HG03139 (cell line): ENCODE results near the gene UCMA.
"Not testable (repeated sequence)": the region's sequence is repeated elsewhere in the genome, so short reads cannot be mapped to it uniquely, and the experiment has no call there.

Experiments used
- ATAC-seq: cut with Tn5 transposase; IDR thresholded peaks from one replicate; pipeline ENCODE4 v1.9.1; 2021; ENCODE audit not compliant: unreplicated experiment

UCMA gene

GRCh38 chr10:13234736-13235135 lies 562 bp upstream of the UCMA start:
- ATAC-seq = not testable (repeated sequence)

- ATAC-seq = no peak
Observed at GRCh38 chr10:13233358-13233757, 816 bp downstream of the UCMA start.

DNA sequence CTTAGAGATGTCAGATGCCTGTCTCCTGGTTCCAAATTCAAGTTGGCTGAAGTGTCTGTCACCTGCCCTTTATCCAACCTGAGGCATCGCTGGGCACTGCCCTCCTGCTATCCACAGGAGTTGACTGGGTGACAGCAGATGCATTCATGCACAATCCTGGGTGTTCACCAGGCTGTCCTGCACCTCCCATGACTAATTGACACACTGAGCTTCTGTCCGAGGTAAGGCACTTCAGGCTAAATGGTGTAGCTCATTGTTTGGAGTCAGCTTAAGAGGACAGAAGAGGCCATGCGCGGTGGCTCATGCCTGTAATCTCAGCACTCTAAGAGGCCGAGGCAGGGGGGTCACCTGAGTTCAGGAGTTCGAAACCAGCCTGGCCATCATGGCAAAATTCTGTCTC lies 2.4 kb downstream of the UCMA start:
- ATAC-seq = no peak

GRCh38 chr10:13231190-13231589 lies 3.0 kb downstream of the UCMA start:
- ATAC-seq = no peak

DNA sequence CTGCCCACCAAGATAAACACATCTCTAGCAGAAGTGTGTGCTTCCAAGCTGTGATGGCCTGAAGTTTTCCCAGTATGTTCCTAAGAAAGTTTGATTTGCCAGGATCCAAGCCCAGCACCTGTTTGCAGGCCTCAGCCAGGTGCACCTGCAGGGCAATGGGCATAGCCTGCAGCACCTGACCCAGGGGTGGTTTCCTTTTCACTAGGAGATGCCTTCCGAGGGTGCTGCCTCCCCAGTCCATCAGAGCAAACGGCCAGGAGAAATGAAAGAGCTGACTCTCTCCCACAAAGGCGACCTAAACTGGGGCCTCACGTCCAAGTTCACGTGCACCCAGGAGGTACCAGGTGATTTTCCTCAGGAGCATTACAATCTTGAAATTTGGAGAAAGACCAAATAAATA lies 7.1 kb downstream of the UCMA start:
- no peak for ATAC-seq

- no peak for ATAC-seq
Observed at GRCh38 chr10:13225601-13226000, 8.6 kb downstream of the UCMA start.

- no peak for ATAC-seq
Observed at GRCh38 chr10:13224210-13224995, 9.8 kb downstream of the UCMA start.

GRCh38 chr10:13223241-13223640 lies 10.9 kb downstream of the UCMA start:
- no peak for ATAC-seq

DNA sequence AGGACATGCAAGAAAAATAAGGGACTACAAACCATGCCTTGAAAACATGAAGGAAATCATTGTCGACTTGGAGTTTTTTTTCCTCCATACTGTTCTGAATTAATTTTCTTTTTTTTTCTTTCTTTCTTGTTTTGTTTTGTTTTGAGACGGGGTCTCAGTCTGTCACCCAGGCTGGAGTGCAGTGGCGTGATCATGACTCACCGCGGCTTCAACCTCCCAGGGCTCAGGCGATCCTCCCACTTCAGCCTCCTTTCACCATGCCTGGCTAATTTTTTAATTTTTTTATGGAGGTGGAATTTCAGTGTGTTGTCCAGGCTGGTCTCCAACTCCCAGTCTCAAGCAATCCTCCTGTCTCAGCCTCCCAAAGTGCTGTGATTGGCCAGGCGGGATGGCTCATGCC lies 11.6 kb downstream of the UCMA start:
- ATAC-seq = no peak

- ATAC-seq = no peak
Observed at GRCh38 chr10:13222151-13222550, 12.0 kb downstream of the UCMA start.

GRCh38 chr10:13221572-13221971 lies 12.6 kb downstream of the UCMA start:
- ATAC-seq = no peak

- ATAC-seq = no peak
Observed at GRCh38 chr10:13219685-13220670, 14.2 kb downstream of the UCMA start.

DNA sequence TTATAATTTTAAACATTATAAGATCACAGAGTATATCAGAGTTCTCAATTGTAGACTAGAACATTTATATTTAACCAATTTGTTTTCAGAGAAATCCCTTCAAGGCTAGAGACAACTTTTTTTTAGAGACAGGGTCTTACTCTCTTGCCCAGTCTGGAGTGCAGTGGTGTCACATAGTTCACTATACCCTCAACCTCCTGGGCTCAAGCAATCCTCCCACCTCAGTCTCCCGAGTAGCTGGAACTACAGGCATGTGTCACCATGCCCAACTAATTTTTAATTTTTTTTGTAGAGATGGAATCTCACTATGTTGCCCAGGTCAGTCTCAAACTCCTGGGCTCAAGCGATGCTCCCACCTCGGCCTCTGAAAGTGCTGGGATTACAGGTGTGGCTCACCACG lies 15.3 kb downstream of the UCMA start:
- ATAC-seq = no peak

GRCh38 chr10:13213163-13213562 lies 21.0 kb downstream of the UCMA start:
- no peak for ATAC-seq

DNA sequence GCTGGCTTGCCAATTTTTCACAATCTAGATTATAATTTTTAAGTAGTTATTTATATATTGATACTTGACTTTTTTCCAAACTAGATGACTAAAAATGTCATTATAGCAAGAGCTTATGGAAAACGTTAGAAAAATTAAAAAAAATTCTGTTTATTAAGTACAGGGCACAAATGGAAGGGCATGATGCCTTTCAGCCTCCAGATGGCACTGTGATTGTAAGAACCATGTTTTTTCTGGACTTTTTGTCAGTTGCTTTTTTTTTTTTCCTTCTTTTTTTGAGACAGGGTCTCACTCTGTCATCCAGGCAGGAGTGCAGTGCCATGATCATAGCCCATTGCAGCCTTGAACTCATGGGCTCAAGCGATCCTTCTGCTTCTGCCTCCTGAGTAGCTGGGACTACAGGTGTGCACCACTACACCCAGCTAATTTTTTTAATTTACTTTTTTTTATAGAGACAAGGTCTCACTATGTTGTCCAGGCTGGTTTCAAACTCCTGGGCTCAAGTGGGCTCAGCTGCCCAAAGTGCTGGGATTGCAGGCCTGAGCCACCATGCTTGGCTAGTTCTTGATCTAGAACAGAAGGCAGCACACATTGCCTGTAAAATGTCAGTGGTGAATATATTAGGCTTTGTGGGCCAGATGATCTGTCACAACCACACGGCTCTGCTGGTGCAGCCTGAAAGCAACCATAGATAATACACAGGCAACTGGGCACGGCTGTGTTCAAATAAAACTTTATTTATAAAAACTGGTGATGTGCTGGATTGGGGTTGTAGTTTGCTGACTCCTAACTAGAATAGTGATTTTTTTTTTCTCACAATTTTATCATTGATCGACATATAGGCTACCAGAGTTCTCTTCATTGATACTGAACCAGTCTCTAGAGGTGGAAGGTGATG lies 27.4 kb downstream of the UCMA start:
- ATAC-seq = no peak

- no peak for ATAC-seq
Observed at GRCh38 chr10:13206091-13206490, 28.1 kb downstream of the UCMA start.

DNA sequence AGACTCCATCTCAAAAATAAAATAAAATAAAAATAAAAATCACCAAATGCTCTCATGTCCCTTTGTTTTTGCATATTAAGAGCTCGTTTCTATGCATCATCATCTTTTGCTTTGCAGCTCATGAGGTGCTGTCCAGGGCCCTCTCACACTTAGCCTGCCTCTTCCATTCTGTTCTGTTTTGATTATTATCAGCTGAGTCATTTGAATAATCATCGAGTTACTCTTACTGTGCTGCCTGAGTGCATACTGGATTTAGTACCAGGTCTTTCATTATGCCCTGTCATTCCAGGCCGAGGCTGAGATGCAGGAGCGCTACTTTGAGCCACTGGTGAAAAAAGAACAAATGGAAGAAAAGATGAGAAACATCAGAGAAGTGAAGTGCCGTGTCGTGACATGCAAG lies 33.0 kb downstream of the UCMA start:
- ATAC-seq = no peak

GRCh38 chr10:13195016-13195415 lies 39.2 kb downstream of the UCMA start:
- ATAC-seq = no peak

DNA sequence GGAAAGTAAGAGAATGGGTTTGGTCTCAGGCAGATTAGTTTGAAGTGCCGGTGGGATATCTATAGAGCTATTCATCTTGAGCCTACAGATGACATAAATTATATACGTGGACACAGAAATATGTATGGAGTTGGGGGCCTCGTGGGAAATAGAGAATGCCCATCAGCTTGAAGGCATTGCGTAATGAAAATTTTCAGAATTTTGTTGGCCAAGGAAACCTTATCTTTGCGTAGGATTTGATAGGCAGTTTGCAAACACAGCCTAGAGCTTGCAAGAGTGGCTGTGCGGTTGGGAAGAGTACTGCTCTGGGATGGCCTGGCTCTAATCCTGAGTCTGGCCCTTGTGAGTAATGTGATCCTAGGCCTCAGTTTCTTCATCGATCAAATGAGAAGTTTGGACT lies 40.5 kb downstream of the UCMA start:
- no peak for ATAC-seq

DNA sequence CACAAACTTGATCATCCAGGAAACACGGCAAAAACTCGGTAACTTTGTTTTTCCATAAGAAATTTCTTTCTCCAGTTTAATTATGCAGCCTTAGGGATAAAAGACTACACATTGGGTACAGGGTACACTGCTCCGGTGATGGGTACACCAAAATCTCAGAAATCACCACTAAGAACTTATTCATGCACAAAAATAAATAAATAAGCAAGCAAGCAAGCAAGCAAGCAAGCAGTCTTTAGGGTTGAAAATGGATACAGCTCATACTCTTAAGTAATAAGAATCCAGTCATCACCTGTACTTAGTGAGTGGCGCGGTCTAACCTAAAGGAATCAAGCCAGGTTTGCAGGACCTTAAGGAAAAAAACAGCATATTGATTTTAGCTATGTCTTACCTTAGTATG lies 42.8 kb downstream of the UCMA start:
- no peak for ATAC-seq

DNA sequence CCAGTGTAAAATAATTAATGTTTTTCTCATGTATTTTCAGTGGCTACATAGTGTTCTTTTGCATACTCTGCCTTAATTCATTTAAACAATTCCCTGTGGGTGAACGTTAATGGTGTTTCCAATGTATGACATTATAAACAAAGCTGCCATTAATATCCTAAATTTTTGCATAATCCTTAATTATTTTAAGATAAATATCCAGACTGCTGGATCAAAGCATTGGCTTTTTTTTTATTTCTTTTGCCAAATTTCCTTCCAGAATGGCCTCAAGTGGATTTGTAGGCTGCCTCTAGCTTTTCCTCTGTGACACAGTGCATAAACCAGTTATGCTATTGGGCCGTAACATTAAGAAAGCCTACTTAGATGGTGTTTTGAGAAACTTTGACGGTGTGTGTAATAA lies 43.4 kb downstream of the UCMA start:
- ATAC-seq = no peak
